ENCODE data around the gene SEMA6A. TPM values are rescaled to one million over a fixed set of nuclear protein-coding genes. Genes with fewer than 3 reads are reported as not detected.

The SEMA6A gene
- total and polyA plus RNA-seq, 10 of the 15 experiments (the other 5 are each of a cell fraction or from before 2014, with no cell fraction given) = 0.16 to 10.2 (median 1.1) TPM

- Histone ChIP-seq H3K36me3 (ENCODE audit: control insufficient read depth in 2 of 2, insufficient read depth in 2 of 2, low read length in 1 of 2) (no peaks in the 10 kb centered on the region), H3K27me3 (replicated peaks in 1 of 2; ENCODE audit: control insufficient read depth in 2 of 2, insufficient read depth in 2 of 2, low read length in 1 of 2) (no peaks in the 10 kb centered on the region), H3K9me3 (replicated peaks; ENCODE audit: control insufficient read depth, insufficient read depth, low read length) (peaks cover 1% of the 10 kb centered on the region; the same call in 2 of the 3 replicates), H3K4me3 (no peak overlapping the region), H3K9ac (ENCODE audit: control insufficient read depth, insufficient read depth, low read length) (no peak overlapping the region), H3K4me2 (ENCODE audit: control insufficient read depth, insufficient read depth) (no peak overlapping the region), H3K4me1 (ENCODE audit: control insufficient read depth, insufficient read depth, low read length) (no peaks in the 10 kb centered on the region), H4K20me1 (ENCODE audit: control insufficient read depth, insufficient read depth) (no peaks in the 10 kb centered on the region), H3K27ac (ENCODE audit: control insufficient read depth, insufficient read depth) (no peak overlapping the region), H3K79me2 (ENCODE audit: control insufficient read depth, insufficient read depth, low read length) (no peaks in the 10 kb centered on the region), H2AFZ (ENCODE audit: control insufficient read depth, low read depth, low read length) (no peak overlapping the region)
- FAIRE-seq = no peak
- intact Hi-C loops (cut with micrococcal nuclease; ENCODE audit: unreplicated experiment) (no loop called here), in situ Hi-C loops (cut with MboI) (no loop called here)
- 43% methylated on average over 4 of the region's 4 CpGs for WGBS (ENCODE audit: insufficient coverage, insufficient replicate concordance, low lambda C conversion rate, missing lambda C conversion rate)
- no TSS peak for BruUV-seq (replicated peaks)
- POLR2A ChIA-PET = interaction anchor here (1.0 kb wide), 1 partner anchor 9 kb away, joined by 4 read pairs; no protein-coding TSS in a partner anchor
- RAD21 ChIA-PET (ENCODE audit: unreplicated experiment) = interaction anchor here (0.8 to 1.4 kb wide), 2 partner anchors 10 to 158 kb away, joined by 4 read pairs; no protein-coding TSS in a partner anchor
- TF ChIP-seq PAX5 (IDR thresholded peaks at IDR 0.05; ENCODE audit: borderline replicate concordance, low read depth, low read length) (no peak), ATF7 (IDR thresholded peaks at IDR 0.05; ENCODE audit: low read depth) (no peak), SMARCA5 (IDR thresholded peaks at IDR 0.05) (no peak), KAT2A (conservative IDR thresholded peaks at IDR 0.05; ENCODE audit: control insufficient read depth, low read depth, low read length) (no peak), ZNF687 (IDR thresholded peaks at IDR 0.05) (no peak), CEBPB (IDR thresholded peaks at IDR 0.05; ENCODE audit: borderline replicate concordance in 1 of 2, low read depth in 2 of 2, low read length in 2 of 2) (no peak), TBL1XR1 (IDR thresholded peaks at IDR 0.05; ENCODE audit: low read depth, low read length) (no peak), DPF2 (IDR thresholded peaks at IDR 0.05) (no peak), POLR2A (IDR thresholded peaks at IDR 0.05; ENCODE audit: low read depth, low read length) (no peak), CBX5 (IDR thresholded peaks at IDR 0.05; ENCODE audit: low read depth) (no peak), EGR1 (IDR thresholded peaks at IDR 0.05; ENCODE audit: borderline replicate concordance in 1 of 2, low read depth in 2 of 2, low read length in 2 of 2) (no peak), RAD51 (IDR thresholded peaks at IDR 0.05) (no peak), SIX5 (IDR thresholded peaks at IDR 0.05; ENCODE audit: low read depth, low read length, severe bottlenecking) (no peak), FOXK2 (IDR thresholded peaks at IDR 0.05) (no peak), MTA2 (IDR thresholded peaks at IDR 0.05; ENCODE audit: low read depth) (no peak), ZNF24 (IDR thresholded peaks at IDR 0.05) (no peak)
- TF ChIP-seq, protein P1, sequence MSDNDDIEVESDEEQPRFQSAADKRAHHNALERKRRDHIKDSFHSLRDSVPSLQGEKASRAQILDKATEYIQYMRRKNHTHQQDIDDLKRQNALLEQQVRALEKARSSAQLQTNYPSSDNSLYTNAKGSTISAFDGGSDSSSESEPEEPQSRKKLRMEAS (IDR thresholded peaks at IDR 0.05; ENCODE audit: low read depth, low read length) = no peak
- TF ChIP-seq, protein P2, sequence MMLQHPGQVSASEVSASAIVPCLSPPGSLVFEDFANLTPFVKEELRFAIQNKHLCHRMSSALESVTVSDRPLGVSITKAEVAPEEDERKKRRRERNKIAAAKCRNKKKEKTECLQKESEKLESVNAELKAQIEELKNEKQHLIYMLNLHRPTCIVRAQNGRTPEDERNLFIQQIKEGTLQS (IDR thresholded peaks at IDR 0.05; ENCODE audit: borderline replicate concordance, extremely low read depth, low read depth, low read length) = no peak
- CTCF ChIA-PET = interaction anchor here (0.6 to 1.7 kb wide), 4 partner anchors 8 to 142 kb away, joined by 3 to 5 read pairs (median 3); no protein-coding TSS in a partner anchor
- SMC1A ChIA-PET (ENCODE audit: uncharacterized antibody, unreplicated experiment) = interaction anchor here (0.5 to 14.2 kb wide), 8 partner anchors 9 to 250 kb away, joined by 3 to 110 read pairs (median 6); no protein-coding TSS in a partner anchor
- no peak for ATAC-seq
- DNase-seq (ENCODE audit: low read depth, low spot score) = no peak
These were observed 30.2 kb upstream of the SEMA6A start for GRCh38 chr5:116604805-116605204.
